Natural killer cell (primary cell): ENCODE data around the gene SPOCK1. TPM values are rescaled to one million over a fixed set of nuclear protein-coding genes. Genes with fewer than 3 reads are reported as not detected.

Source experiments
- ATAC-seq, 3 donors: fragments of 150-1000 bp in 2 of 3; fragments of 200-7000 bp in 1 of 3; cut with Tn5 transposase; 1 replicate in 1 of 3; 2 replicates in 2 of 3; pipeline ENCODE4 v1.10.0; 2021; ENCODE audit warnings: mild to moderate bottlenecking in 2 of 3, moderate library complexity in 2 of 3
- DNase-seq, 2 donors: peaks; one replicate each; pipeline versions ENCODE4 v3.0.0 to v3.0.0-alpha.2; 2013 to 2021; ENCODE audit warnings: mixed read lengths in 1 of 2
- H3K27ac ChIP-seq: one replicate; pipeline ENCODE4 v1.5.1; 2013; ENCODE audit warnings: mild to moderate bottlenecking, low read length
- H3K27me3 ChIP-seq: one replicate; pipeline ENCODE4 v1.6.1; 2013; ENCODE audit warnings: low read length; ENCODE audit not compliant: control insufficient read depth, insufficient read depth
- H3K36me3 ChIP-seq: one replicate; pipeline ENCODE4 v1.6.1; 2013; ENCODE audit warnings: low read length; ENCODE audit not compliant: control insufficient read depth, insufficient read depth
- H3K4me1 ChIP-seq: one replicate; pipeline ENCODE4 v1.6.1; 2013; ENCODE audit warnings: low read length; ENCODE audit not compliant: control insufficient read depth, insufficient read depth
- H3K4me3 ChIP-seq: one replicate; pipeline ENCODE4 v1.5.1; 2013; ENCODE audit warnings: low read length
- H3K9me3 ChIP-seq: one replicate; pipeline ENCODE4 v1.6.1; 2013; ENCODE audit warnings: low read length; ENCODE audit not compliant: control insufficient read depth, insufficient read depth
- H3K27ac Mint-ChIP-seq, 2 donors: one replicate each; pipeline ENCODE4 v1.8.0; 2022; ENCODE audit warnings: mild to moderate bottlenecking in 2 of 2, mixed read lengths in 2 of 2, moderate library complexity in 1 of 2
- H3K27me3 Mint-ChIP-seq, 2 donors: one replicate each; pipeline ENCODE4 v1.8.0; 2022; ENCODE audit warnings: low read depth in 2 of 2, mixed read lengths in 2 of 2
- H3K36me3 Mint-ChIP-seq: one replicate; pipeline ENCODE4 v1.8.0; 2022; ENCODE audit warnings: mixed read lengths
- H3K4me1 Mint-ChIP-seq, 2 donors: one replicate each; pipeline ENCODE4 v1.8.0; 2022; ENCODE audit warnings: mixed read lengths in 2 of 2
- H3K4me3 Mint-ChIP-seq: one replicate; pipeline ENCODE4 v1.8.0; 2022; ENCODE audit warnings: mild to moderate bottlenecking, moderate library complexity, mixed read lengths
- H3K9me3 Mint-ChIP-seq, 2 donors: one replicate each; pipeline ENCODE4 v1.8.0; 2022; ENCODE audit warnings: mixed read lengths in 2 of 2
- WGBS: methylation state at CpG from one replicate; pipeline ENCODE4 v1.1.7; 2013; ENCODE audit warnings: missing lambda C conversion rate; ENCODE audit not compliant: insufficient coverage; 5-methylcytosine and 5-hydroxymethylcytosine counted together
- intact Hi-C: fragments of 100-400 bp; cut with micrococcal nuclease; formaldehyde crosslinking; loops from one replicate; pipeline ENCODE4 v1.14.2; 2022
- total RNA-seq, 4 donors: library from RNA; stranded (reverse); fragments of 120-200 nt in 1 of 4; gene quantifications; one replicate each; pipeline versions ENCODE4 v1.2.3 to v1.2.4, GENCODE V29; 2013 to 2022
- TF ChIP-seq, protein P1 (sequence below): fragments of 200-600 bp; IDR thresholded peaks from one replicate; pipeline ENCODE4 v1.8.0; 2022; ENCODE audit warnings: antibody characterized with exemption

Gene SPOCK1
- total RNA-seq, 3 donors from 2014 or later (not counting 1 experiment from before 2014, with no cell fraction given): 0.09 to 1.6 (median 0.61) TPM

DNA sequence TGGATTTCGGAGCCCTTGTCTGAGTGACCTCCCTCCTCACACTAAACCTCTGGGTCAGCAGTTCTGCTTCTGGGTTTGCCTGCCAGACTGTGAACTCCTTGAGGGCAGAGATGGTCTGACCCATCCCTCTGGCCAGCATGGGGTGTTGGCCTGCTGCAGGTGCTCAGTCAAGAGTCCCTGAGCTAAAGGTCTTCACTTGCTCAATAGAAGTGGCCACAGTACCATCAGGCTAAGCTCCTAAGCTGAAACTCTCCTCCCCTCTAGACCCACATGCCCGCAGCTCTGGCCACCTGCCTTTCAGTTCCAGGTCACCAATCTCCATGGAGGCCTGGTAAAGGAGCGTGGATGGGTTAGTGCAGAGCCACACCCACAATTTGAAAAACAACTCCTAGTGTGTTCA is 316.6 kb downstream of the SPOCK1 start:
- ATAC-seq (no peak), DNase-seq (no peak)
- intact Hi-C loops: no loop called here
- Histone ChIP-seq H3K27ac (no peak overlapping the region), H3K27me3 (no peaks in the 10 kb centered on the region), H3K36me3 (no peaks in the 10 kb centered on the region), H3K4me3 (no peak overlapping the region), H3K4me1 (no peaks in the 10 kb centered on the region), H3K9me3 (no peaks in the 10 kb centered on the region)
- H3K36me3 Mint-ChIP-seq: no peaks in the 10 kb centered on the region
- peaks cover 0 to 12% of the 10 kb centered on the region in 2 donors for H3K27me3 Mint-ChIP-seq
- TF ChIP-seq, protein P1, sequence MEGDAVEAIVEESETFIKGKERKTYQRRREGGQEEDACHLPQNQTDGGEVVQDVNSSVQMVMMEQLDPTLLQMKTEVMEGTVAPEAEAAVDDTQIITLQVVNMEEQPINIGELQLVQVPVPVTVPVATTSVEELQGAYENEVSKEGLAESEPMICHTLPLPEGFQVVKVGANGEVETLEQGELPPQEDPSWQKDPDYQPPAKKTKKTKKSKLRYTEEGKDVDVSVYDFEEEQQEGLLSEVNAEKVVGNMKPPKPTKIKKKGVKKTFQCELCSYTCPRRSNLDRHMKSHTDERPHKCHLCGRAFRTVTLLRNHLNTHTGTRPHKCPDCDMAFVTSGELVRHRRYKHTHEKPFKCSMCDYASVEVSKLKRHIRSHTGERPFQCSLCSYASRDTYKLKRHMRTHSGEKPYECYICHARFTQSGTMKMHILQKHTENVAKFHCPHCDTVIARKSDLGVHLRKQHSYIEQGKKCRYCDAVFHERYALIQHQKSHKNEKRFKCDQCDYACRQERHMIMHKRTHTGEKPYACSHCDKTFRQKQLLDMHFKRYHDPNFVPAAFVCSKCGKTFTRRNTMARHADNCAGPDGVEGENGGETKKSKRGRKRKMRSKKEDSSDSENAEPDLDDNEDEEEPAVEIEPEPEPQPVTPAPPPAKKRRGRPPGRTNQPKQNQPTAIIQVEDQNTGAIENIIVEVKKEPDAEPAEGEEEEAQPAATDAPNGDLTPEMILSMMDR: no peak
- no peaks in the 10 kb centered on the region for H3K4me1 Mint-ChIP-seq
- H3K4me3 Mint-ChIP-seq: no peak overlapping the region
- 89% methylated on average over 3 of the region's 3 CpGs for WGBS
- H3K9me3 Mint-ChIP-seq: peaks cover 0 to 6% of the 10 kb centered on the region in 2 donors
- no peak overlapping the region for H3K27ac Mint-ChIP-seq

DNA sequence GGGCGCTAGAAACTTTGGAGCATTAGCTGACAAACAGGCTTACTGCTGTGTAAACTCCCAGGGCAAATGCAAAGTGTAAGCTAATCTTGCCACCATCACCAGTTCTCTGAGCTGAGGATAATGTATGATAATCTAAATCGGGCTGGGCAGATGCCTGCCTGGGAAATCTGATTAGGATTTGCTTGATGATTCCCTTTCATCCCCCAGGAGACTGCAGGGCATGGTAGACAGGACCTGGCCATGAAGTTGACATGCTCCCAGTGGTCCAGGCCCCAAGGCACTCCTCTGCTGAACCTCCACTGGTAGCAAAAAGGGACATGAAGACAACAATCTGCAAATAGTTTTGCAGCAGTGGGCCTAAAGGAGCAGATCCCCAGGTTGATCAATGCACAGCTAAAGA is 317.5 kb downstream of the SPOCK1 start:
- Mint-ChIP-seq H3K27ac (no peak overlapping the region), H3K27me3 (peaks cover 0 to 9% of the 10 kb centered on the region in 2 donors), H3K36me3 (no peaks in the 10 kb centered on the region), H3K9me3 (peaks cover 0 to 2% of the 10 kb centered on the region in 2 donors), H3K4me1 (no peaks in the 10 kb centered on the region), H3K4me3 (no peak overlapping the region)
- TF ChIP-seq, protein P1: no peak
- H3K4me1 ChIP-seq: no peaks in the 10 kb centered on the region
- ATAC-seq (no peak), DNase-seq (no peak)
- no peak overlapping the region for H3K27ac ChIP-seq
- H3K27me3 ChIP-seq: no peaks in the 10 kb centered on the region
- no peaks in the 10 kb centered on the region for H3K9me3 ChIP-seq
- H3K36me3 ChIP-seq: no peaks in the 10 kb centered on the region
- 71% methylated on average over 2 of the region's 2 CpGs for whole genome bisulfite sequencing
- no peak overlapping the region for H3K4me3 ChIP-seq
- intact Hi-C loops: no loop called here

DNA sequence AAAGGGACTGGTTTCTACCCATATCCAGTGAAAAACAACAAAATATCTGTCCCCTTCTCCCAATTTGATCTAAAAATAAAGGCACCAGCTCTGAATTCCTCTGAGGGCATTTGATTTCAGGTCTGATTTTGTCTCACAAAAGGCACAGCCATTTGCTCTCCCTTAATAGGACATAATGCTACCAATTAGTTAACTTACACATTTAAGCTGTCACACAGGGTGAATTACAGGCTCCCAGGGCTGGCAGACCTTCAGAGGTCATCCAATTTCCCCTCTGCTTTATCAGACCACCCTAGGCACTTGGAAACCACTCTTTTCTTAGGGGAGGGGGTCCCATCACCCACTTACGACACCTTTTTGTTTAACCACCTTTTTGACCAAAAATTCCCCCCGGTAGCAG is 319.9 kb downstream of the SPOCK1 start:
- H3K36me3 Mint-ChIP-seq: no peaks in the 10 kb centered on the region
- ATAC-seq: no peak

DNA sequence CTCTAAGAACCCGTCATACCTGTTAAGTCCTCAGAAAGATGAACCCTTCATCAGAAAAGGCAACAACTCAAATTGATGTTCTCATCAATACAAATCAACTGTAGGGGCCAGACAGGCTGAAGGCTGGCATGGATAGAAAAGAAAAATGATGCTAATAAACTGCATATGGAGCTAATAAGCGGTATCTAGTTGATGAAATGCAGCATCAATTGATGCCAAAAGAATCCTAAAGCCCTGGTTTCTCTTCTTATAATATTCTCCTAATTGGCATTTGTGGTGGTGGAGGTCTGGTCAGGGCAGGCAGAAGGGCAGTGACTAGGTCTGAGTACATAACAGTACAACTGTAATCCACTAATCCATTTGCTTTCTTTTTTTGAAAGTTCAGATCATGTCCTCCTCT is 322.5 kb downstream of the SPOCK1 start:
- no peaks in the 10 kb centered on the region for H3K27me3 ChIP-seq

More for the DNA sequence above, 319.9 kb downstream of the SPOCK1 start:
- H3K4me1 Mint-ChIP-seq: no peaks in the 10 kb centered on the region
- Histone ChIP-seq H3K9me3 (no peaks in the 10 kb centered on the region), H3K4me3 (no peak overlapping the region), H3K27me3 (no peaks in the 10 kb centered on the region), H3K36me3 (no peaks in the 10 kb centered on the region), H3K27ac (no peak overlapping the region), H3K4me1 (no peaks in the 10 kb centered on the region)
- no peak overlapping the region for H3K27ac Mint-ChIP-seq
- TF ChIP-seq, protein P1: no peak
- DNase-seq: no peak
- intact Hi-C loops: no loop called here
- peaks cover 0 to 9% of the 10 kb centered on the region in 2 donors for H3K27me3 Mint-ChIP-seq
- 67% methylated on average over 2 of the region's 2 CpGs for WGBS
- H3K9me3 Mint-ChIP-seq: no peaks in the 10 kb centered on the region
- no peak overlapping the region for H3K4me3 Mint-ChIP-seq

More for the DNA sequence above, 322.5 kb downstream of the SPOCK1 start:
- H3K4me1 Mint-ChIP-seq: no peaks in the 10 kb centered on the region
- H3K4me3 Mint-ChIP-seq: no peak overlapping the region
- H3K4me1 ChIP-seq: no peaks in the 10 kb centered on the region
- TF ChIP-seq, protein P1: no peak
- no peak overlapping the region for H3K27ac Mint-ChIP-seq
- H3K36me3 Mint-ChIP-seq: no peaks in the 10 kb centered on the region
- no peaks in the 10 kb centered on the region for H3K36me3 ChIP-seq
- DNase-seq: no peak
- H3K9me3 Mint-ChIP-seq: no peaks in the 10 kb centered on the region
- H3K4me3 ChIP-seq: no peak overlapping the region
- 93% methylated on average over 2 of the region's 2 CpGs for WGBS
- intact Hi-C loops: no loop called here
- peaks cover 0 to 3% of the 10 kb centered on the region in 2 donors for H3K27me3 Mint-ChIP-seq
- ATAC-seq: no peak
- no peak overlapping the region for H3K27ac ChIP-seq
- no peaks in the 10 kb centered on the region for H3K9me3 ChIP-seq
